Fibroblast of villous mesenchyme (primary cell): Measurements from ENCODE around the gene POLR3C. TPM values are rescaled to one million over a fixed set of nuclear protein-coding genes. Genes with fewer than 3 reads are reported as not detected.
"Not testable (repeated sequence)": the region's sequence is repeated elsewhere in the genome, so short reads cannot be mapped to it uniquely, and the experiment has no call there.

Source experiments
- DNase-seq: peaks from one replicate; pipeline ENCODE4 v3.0.0-alpha.2; 2010; ENCODE audit warnings: low read depth
- H3K4me3 ChIP-seq: 2 replicates; pipeline ENCODE4 v1.5.1; 2011; ENCODE audit warnings: low read depth, mild to moderate bottlenecking, low read length
- CTCF ChIP-seq: IDR thresholded peaks from 2 replicates; pipeline ENCODE4 v1.5.1; 2012; ENCODE audit warnings: low read depth, mild to moderate bottlenecking, low read length; ENCODE audit not compliant: insufficient read depth
- total RNA-seq: library from RNA; depleted of rRNA; stranded (reverse); fragments of >200 nt; gene quantifications from 2 replicates; pipeline ENCODE4 v1.2.3, GENCODE V29; 2012

Gene POLR3C
- total RNA-seq, 1 donor = 41.5 TPM

GRCh38 chr1:145826030-145826429 lies 2.0 kb downstream of the POLR3C start:
- no peak for TF ChIP-seq CTCF
- no peak overlapping the region for H3K4me3 ChIP-seq
- DNase-seq = no peak

- no peak for TF ChIP-seq CTCF
- H3K4me3 ChIP-seq = no peak overlapping the region
- no peak for DNase-seq
These were observed 4.0 kb downstream of the POLR3C start for GRCh38 chr1:145827966-145828365.

GRCh38 chr1:145828367-145829026 lies 4.5 kb downstream of the POLR3C start:
- no peak overlapping the region for H3K4me3 ChIP-seq
- TF ChIP-seq CTCF = no peak

GRCh38 chr1:145830810-145831209 lies 6.8 kb downstream of the POLR3C start:
- H3K4me3 ChIP-seq, DNase-seq: not testable (repeated sequence)

More at GRCh38 chr1:145828367-145829026, 4.5 kb downstream of the POLR3C start:
- no peak for DNase-seq

- TF ChIP-seq CTCF = no peak
- H3K4me3 ChIP-seq = no peak overlapping the region
- no peak for DNase-seq
These were observed 13.7 kb downstream of the POLR3C start for GRCh38 chr1:145837656-145838055.

- no peak overlapping the region for H3K4me3 ChIP-seq
- DNase-seq = no peak
- no peak for TF ChIP-seq CTCF
These were observed 19.0 kb downstream of the POLR3C start for GRCh38 chr1:145843031-145843430.

- no peak for TF ChIP-seq CTCF
- peak overlapping the region; percentile 71 for H3K4me3 ChIP-seq
- DNase-seq = no peak
These were observed 21.1 kb downstream of the POLR3C start for GRCh38 chr1:145845144-145845513.
